NCI-H774 (cell line): ENCODE results near the gene ACLY.
"Not testable (repeated sequence)": the region's sequence is repeated elsewhere in the genome, so short reads cannot be mapped to it uniquely, and the experiment has no call there.

Experiments
- DNase-seq: peaks from one replicate; lab custom pipeline; 2025; lab: John Stamatoyannopoulos, UW

Gene ACLY

GRCh38 chr17:41829961-41830360, 88.8 kb downstream of the ACLY start:
- DNase-seq: not testable (repeated sequence)

GRCh38 chr17:41825175-41825845, 93.4 kb downstream of the ACLY start:
- DNase-seq: no peak

- no peak for DNase-seq
These were observed 94.7 kb downstream of the ACLY start for GRCh38 chr17:41824086-41824485.

- DNase-seq: no peak
These were observed 95.2 kb downstream of the ACLY start for GRCh38 chr17:41823580-41823979.

GRCh38 chr17:41823141-41823524, 95.6 kb downstream of the ACLY start:
- no peak for DNase-seq

GRCh38 chr17:41822216-41823140, 96.3 kb downstream of the ACLY start:
- no peak for DNase-seq

GRCh38 chr17:41821776-41822175, 97.0 kb downstream of the ACLY start:
- DNase-seq: no peak

GRCh38 chr17:41818024-41818423, 100.7 kb downstream of the ACLY start:
- DNase-seq: no peak
